HG03469 (cell line): Measurements from ENCODE around the gene ELP6.

ENCODE experiments used
- ATAC-seq: cut with Tn5 transposase; IDR thresholded peaks from one replicate; pipeline ENCODE4 v1.9.1; 2021; ENCODE audit warnings: mild to moderate bottlenecking, moderate library complexity, moderate number of reproducible peaks; ENCODE audit not compliant: unreplicated experiment

ELP6 gene, protein sequence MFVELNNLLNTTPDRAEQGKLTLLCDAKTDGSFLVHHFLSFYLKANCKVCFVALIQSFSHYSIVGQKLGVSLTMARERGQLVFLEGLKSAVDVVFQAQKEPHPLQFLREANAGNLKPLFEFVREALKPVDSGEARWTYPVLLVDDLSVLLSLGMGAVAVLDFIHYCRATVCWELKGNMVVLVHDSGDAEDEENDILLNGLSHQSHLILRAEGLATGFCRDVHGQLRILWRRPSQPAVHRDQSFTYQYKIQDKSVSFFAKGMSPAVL

DNA sequence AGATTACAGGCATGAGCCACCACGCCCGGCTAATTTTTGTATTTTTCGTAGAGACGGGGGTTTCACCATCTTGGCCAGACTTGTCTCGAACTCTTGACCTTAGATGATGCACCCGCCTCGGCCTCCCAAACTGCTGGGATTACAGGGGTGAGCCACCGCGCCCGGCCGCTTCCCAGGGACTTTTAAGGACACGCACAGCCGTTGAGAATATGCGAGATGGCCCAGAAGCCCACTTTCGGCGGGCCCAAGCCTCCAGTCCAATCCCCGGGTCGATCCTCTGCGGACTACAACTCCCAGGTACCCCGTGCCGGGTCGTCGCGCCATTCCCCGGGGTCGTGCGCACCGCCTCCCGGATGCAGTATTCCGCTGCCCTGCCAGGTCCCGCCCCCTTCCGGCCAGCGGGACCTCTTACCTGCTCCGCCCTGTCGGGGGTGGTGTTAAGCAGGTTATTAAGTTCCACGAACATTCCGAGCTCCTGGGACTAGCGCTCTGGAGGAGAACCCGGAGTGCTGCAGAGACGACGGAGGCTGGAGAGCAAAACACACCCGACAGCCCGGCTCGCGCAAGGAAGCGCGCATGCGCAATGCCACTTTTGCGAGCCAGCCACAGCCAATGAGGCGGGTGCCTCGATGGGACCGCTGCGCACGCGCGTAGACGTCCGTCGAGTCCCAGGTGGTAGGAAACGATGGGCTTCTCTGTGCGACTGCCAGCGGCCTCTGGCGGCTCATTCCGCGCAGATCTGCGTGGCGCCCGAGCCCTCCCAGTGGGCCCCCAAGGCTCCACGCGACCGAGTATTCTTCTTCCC is at the start of gene ELP6:
Gene ELP6 (minus strand): TSS at position 588 of the 805 bp plus-strand sequence. CDS start 122 bp downstream, at position 466.
- ATAC-seq, result peak; percentile 69

- ATAC-seq, result no peak
These were observed 42.8 kb upstream of the ELP6 start for GRCh38 chr3:47556351-47556750.

DNA sequence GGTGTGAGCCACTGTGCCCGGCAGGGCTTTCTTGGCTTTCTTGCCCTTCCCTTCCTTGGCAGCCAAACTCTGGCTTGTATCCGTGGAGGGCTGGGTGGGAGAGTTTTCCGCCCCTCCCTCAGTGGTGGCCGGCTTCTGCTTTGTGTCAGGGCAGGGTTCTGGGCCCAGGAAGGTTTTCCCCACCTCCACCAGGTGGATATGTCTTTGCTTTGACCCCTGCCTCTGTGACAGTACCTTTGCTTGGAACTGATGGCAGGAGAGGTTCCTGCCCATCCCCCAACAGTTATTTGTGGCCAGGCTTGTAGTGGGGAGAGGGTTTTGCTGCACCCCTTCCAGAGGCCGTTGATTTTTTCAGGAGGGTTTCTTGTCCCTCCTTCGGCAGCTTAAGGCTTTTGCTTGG is 40.8 kb upstream of the ELP6 start:
- no peak for ATAC-seq

- ATAC-seq, result no peak
These were observed 39.9 kb upstream of the ELP6 start for GRCh38 chr3:47553407-47553806.

DNA sequence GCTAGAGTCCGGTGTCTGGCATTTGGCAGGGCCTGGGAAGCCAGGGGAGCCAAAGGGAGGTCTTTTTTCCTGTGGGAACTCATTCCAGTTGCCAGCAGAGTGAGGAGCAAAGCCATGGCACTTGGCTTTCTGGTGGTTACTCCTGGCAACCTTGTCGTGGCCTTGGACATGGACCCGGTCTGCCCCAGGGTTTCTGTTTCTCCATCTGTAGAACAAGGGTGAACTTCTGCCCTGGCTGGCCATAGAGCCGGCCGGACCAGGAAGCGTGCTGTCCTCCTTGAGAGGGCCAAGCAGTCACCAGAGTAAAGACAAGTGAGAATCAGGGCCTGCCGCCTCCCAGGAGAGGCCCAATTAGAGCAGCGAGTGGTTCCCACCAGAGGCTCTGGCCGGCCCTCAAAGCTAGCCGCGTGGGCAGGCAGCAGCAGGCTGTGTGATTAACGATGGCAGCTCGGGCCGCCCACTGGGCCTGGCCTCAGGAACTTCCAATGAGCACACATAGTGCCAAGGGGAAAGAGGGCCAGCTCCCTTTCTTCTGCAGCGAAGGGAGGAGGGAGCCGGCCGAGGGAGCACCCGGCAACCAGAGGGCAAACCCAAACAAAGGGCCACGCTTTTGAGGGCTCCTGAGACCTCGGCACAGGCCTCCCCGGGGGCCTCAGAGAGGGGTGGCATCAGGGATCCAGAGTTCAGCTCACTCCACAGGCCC is 29.1 kb upstream of the ELP6 start:
- no peak for ATAC-seq

DNA sequence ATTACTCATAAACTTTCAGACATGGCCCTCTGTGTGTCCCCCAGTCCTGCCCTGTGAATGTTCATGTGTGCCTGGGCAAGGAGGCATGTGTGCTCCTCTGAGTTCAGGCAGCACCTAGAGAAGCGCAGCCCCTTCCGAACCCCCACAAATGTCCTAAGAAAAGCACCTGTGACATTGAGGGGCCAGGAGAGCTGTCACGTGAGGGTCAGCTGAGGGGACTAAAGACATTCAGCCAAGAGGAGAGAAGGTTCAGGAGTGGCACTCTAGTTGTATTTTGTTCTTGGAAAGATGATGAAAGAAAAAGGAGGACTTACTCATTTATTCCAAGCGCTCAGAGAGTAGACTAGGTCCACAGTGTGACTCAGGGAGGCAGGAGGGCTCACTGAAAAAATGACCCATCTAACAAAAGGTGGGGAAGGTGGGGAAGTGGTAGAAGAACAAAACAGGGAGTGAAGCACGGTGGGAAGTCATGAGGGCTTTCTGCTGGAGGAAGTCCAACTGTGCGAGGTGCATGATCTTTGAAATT is 28.1 kb upstream of the ELP6 start:
- no peak for ATAC-seq

DNA sequence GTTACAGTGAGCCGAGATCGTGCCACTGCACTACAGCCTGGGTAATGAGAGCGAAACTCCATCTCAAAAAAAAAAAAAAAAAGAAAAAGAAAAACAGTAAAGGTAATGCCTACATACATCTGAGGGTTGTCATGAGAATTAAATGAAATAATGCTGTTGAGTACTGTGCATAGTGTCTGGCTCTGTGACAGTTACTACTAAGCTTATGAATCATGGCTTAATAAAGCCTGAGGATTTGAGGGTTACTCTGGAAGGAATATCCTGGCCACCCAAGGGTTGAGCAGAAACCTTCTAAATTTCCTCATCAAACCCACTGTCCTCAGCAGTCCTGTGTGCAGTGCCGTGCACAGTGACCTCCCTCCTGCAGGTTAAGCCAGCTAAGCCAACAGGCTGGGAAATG is 26.8 kb upstream of the ELP6 start:
- ATAC-seq, result no peak

GRCh38 chr3:47536967-47537366 is 23.5 kb upstream of the ELP6 start:
- ATAC-seq, result no peak

DNA sequence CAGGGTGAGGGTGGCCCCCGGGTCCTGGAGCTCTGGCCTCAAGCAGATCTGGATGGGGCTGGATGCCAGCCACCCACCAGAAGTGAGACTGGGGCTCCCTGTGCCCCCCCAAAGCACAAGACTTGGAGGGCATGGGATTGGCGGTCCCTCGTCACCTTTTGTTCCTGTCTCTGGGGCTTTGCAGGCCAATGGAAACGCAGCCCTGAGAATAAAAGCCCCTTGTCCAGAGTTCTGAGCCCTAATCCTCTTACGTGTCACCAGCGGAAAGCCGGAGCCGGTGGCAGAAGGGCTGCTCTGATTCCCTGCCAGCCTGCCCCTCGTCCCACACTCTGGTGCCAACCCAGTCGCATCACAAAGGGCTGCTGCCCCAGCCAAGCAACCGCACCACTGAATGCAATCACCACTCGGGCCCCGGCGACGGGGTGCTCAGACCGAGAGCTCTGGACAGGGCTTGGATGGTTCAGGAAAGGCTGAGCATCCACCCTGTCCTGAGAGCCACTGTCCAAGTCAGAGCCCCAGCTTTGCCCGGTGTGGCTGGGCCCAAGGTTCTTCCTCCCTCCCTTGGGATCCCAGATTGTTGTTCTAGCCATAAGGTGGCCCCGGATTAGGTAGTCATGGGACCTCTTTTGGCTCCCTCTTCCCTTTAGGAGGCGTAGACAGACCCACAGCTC is 22.8 kb upstream of the ELP6 start:
- no peak for ATAC-seq

DNA sequence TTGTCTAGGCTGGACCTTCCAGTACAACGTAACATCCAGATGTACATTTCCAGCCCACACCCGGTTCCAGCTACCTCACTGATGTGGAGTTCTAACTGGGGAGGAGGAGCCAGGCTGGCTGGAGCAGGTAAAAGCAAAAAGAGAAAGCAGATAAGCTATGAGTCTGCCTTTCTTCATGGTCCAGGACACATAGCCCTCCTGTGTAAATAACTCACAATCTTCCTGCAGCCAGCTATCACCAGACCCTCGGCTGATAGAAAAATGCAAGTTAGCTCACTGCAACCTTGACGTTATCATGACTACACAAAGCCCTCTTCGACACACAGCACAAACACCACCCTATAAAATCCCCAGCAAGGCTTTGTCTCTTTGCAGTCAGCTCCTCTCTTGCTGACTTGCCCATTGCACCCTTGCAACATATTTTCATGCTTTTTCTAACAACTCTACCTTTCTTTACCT is 20.5 kb upstream of the ELP6 start:
- ATAC-seq, result no peak

DNA sequence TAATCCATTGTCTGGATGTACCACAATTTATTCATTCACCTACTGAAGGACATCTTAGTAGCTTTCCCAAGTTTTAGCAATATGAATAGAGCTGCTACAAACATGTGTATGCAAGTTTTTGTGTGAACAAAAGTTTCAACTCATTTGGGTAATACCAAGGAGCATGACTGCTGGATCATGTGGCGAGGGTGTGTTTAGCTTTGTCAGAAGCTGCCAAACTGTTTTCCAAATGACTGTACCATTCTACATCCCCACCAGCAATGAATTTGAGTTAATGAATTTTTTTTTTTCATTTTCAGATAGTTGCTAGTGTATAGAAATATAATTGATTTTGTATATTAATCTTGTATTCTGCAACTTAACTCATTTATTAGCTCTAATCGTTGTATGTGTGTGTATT is 20.0 kb upstream of the ELP6 start:
- ATAC-seq, result no peak

- ATAC-seq, result no peak
These were observed 14.6 kb upstream of the ELP6 start for GRCh38 chr3:47527952-47528725.

DNA sequence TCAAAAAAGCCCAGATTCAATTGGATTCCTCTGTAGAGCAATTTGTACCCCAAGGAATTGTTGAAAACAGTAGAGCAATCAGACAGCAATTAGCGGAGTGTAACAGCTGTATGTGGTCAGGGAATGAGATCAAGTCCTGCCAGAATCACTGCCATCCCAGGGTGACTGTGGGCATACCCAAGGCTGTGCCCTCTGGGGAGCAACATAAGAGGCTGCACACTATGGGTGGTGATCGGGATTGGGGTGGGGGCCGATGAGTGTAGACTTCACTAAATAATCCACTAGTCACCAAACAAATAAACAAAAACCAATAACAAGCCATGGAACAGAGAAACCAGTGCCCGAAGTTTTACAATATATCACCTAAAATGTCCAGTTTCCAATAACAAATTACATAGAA is 12.1 kb upstream of the ELP6 start:
- ATAC-seq, result no peak

GRCh38 chr3:47523310-47524073 is 10.0 kb upstream of the ELP6 start:
- no peak for ATAC-seq

DNA sequence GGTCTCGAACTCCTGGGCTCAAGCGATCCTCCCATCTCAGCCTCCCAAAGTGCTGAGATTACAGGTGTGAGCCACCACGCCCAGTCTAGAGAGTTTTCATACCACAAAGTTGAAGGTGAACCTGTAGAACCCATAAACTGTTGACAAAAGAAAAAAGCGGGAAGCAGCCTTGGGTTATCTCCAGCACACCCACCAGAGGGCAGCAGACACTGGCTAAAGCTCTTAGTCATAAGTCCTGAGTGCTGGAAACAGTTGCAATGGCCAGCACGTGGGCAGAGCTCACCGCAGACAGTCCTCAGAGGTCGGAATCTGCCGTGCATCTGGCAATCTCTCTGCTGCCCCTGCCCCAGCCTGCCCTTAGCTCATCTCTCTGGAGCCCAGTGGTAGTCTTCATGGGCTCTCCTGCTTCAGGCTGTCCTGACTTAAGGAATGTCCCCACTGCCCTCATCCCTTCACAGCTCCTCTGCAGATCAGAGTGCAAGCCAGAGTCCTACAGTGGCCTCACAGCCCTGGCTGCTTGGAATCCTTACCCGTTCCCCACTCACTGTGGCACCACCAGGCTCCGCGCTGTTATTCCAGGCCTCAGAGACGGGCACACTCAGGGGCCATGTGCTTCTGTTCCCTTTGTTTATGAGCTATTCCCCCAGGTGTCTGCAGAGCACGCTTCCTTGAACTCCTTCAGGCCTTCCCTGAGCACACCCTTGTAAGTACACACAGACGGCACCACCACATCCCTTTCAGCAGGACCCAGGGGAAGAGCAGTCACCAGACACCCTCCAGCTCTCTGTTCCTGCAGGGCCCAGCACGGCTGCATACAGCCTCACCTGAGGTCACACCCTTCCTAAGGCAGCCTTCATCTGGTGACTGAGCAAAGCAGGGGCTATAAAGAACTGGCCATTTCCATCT is 8.8 kb upstream of the ELP6 start:
- no peak for ATAC-seq

GRCh38 chr3:47520756-47521155 is 7.2 kb upstream of the ELP6 start:
- no peak for ATAC-seq

DNA sequence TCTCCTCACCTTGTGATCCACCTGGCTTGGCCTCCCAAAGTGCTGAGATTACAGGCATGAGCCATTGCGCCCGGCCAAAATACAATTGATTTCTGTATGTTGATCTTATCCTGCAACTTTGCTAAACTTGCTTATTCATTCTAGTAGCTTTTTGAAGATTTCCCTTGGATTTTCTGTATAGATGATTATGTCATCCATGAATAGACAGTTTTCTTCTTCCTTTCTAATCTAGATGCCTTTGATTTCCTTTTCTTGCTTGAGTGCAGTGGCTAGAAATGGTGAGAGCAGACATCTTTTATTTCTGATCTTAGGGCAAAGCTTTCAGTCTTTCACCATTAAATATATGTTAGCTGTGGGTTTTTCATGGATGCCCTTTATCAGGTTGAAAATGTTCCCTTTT is 4.4 kb upstream of the ELP6 start:
- ATAC-seq, result no peak

GRCh38 chr3:47515864-47516319 is 2.4 kb upstream of the ELP6 start:
- ATAC-seq, result no peak
